ENCODE measurements around the gene NT5C1B. TPM values are rescaled to one million over a fixed set of nuclear protein-coding genes. Genes with fewer than 3 reads are reported as not detected.

Gene NT5C1B
- total RNA-seq, 4 donors from 2014 or later, result not detected

DNA sequence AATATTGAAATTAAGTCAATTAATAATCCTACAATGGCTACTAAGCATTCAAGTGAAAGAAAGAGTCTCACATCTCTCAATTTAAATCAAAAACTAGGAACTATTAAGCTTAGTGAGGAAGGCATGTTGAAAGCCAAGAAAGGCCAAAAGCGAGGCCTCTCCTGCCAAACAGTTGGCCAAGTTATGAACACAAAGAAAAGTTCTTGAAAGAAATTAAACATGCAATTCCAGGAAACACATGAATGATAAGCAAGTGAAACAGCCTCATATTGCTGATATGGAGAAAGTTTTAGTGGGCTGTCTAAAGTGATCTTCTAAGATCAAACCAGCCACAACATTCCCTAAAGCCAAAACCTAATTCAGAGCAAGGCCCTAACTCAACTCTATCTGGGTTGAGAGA, 40.7 kb downstream of the NT5C1B start:
- no peak for TF ChIP-seq POLR2A (IDR thresholded peaks at IDR 0.05)
- TF ChIP-seq, protein P1, sequence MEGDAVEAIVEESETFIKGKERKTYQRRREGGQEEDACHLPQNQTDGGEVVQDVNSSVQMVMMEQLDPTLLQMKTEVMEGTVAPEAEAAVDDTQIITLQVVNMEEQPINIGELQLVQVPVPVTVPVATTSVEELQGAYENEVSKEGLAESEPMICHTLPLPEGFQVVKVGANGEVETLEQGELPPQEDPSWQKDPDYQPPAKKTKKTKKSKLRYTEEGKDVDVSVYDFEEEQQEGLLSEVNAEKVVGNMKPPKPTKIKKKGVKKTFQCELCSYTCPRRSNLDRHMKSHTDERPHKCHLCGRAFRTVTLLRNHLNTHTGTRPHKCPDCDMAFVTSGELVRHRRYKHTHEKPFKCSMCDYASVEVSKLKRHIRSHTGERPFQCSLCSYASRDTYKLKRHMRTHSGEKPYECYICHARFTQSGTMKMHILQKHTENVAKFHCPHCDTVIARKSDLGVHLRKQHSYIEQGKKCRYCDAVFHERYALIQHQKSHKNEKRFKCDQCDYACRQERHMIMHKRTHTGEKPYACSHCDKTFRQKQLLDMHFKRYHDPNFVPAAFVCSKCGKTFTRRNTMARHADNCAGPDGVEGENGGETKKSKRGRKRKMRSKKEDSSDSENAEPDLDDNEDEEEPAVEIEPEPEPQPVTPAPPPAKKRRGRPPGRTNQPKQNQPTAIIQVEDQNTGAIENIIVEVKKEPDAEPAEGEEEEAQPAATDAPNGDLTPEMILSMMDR (IDR thresholded peaks at IDR 0.05), result no peak
- no peaks in the 10 kb centered on the region for H3K9me3 ChIP-seq
- H3K4me3 ChIP-seq, result no peak overlapping the region
- H3K36me3 ChIP-seq, result no peaks in the 10 kb centered on the region
- peaks cover 0 to 33% (median 11%) of the 10 kb centered on the region in 3 donors for H3K4me1 ChIP-seq
- DNase-seq, result no peak
- 65 to 75% methylated on average over 1 of the region's 1 CpG for WGBS, 2 donors
- H3K27ac ChIP-seq, result no peak overlapping the region
- intact Hi-C loops (cut with DNase I), result no loop called here
- no peaks in the 10 kb centered on the region for H3K27me3 ChIP-seq

GRCh38 chr2:18546567-18546966, 42.8 kb downstream of the NT5C1B start:
- Histone ChIP-seq H3K9me3 (no peaks in the 10 kb centered on the region), H3K27ac (no peak overlapping the region), H3K4me3 (no peak overlapping the region), H3K27me3 (no peaks in the 10 kb centered on the region), H3K4me1 (peaks cover 0 to 17% (median 2%) of the 10 kb centered on the region in 3 donors), H3K36me3 (no peaks in the 10 kb centered on the region)
- intact Hi-C loops (cut with DNase I), result no loop called here
- no peak for TF ChIP-seq POLR2A (IDR thresholded peaks at IDR 0.05)
- TF ChIP-seq, protein P1 (IDR thresholded peaks at IDR 0.05), result no peak
- DNase-seq, result no peak
- 45 to 62% methylated on average over 2 of the region's 2 CpGs for WGBS, 2 donors

DNA sequence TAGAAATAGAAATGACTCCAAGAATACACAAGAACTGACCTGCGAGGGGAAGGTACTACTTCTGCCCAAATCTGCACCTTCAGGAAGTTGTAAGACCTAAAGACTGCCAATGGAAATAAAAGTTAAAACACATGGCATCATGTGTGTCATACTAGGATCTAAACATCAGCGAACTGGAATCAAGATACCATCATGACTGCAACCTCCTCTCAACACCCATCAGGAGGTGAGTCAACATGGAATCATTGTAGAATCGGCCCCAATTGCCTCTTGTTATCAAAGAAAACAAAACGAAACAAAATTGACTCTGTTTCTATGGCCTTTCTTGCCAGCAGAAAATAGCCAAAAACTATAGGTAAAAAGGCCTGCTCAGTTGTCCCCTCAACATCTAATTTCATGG, 44.0 kb downstream of the NT5C1B start:
- DNase-seq, result no peak
- peaks cover 0 to 9% (median 0%) of the 10 kb centered on the region in 3 donors for H3K4me1 ChIP-seq

DNA sequence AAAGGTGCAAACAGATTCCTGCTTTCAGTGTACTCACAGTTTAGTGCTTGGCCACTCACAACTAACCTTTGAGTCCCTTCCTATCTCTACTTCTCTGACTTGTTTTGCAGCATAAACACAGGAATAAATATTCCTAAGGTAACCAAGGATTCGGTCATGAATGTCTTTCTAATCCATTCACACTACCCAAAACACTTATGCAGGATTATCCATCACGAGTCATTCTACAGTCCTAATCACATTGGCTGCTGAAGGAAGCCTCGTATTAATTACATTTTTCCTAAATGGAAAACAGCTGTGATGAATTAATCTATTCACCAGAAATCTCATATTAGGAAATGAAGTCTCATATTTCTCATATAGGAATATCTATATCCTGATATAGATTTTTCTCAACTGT, 45.2 kb downstream of the NT5C1B start:
- H3K9me3 ChIP-seq, result no peaks in the 10 kb centered on the region
- H3K4me1 ChIP-seq, result peaks cover 0 to 9% (median 0%) of the 10 kb centered on the region in 3 donors
- no peaks in the 10 kb centered on the region for H3K27me3 ChIP-seq
- TF ChIP-seq, protein P1 (IDR thresholded peaks at IDR 0.05), result no peak
- TF ChIP-seq POLR2A (IDR thresholded peaks at IDR 0.05), result no peak
- intact Hi-C loops (cut with DNase I), result no loop called here
- 52 to 55% methylated on average over 3 of the region's 3 CpGs for WGBS, 2 donors
- no peak for DNase-seq
- H3K27ac ChIP-seq, result no peak overlapping the region
- H3K4me3 ChIP-seq, result no peak overlapping the region
- H3K36me3 ChIP-seq, result no peaks in the 10 kb centered on the region

More for the DNA sequence above, 44.0 kb downstream of the NT5C1B start:
- no peak overlapping the region for H3K27ac ChIP-seq
- H3K9me3 ChIP-seq, result no peaks in the 10 kb centered on the region
- TF ChIP-seq POLR2A (IDR thresholded peaks at IDR 0.05), result no peak
- TF ChIP-seq, protein P1 (IDR thresholded peaks at IDR 0.05), result no peak
- H3K36me3 ChIP-seq, result no peaks in the 10 kb centered on the region
- 60 to 71% methylated on average over 4 of the region's 4 CpGs for WGBS, 2 donors
- intact Hi-C loops (cut with DNase I), result no loop called here
- H3K27me3 ChIP-seq, result no peaks in the 10 kb centered on the region
- no peak overlapping the region for H3K4me3 ChIP-seq

GRCh38 chr2:18540872-18541271, 48.5 kb downstream of the NT5C1B start:
- no peaks in the 10 kb centered on the region for H3K27me3 ChIP-seq
- no peak overlapping the region for H3K27ac ChIP-seq
- intact Hi-C loops (cut with DNase I), result no loop called here
- H3K36me3 ChIP-seq, result no peaks in the 10 kb centered on the region
- peaks cover 0 to 8% (median 0%) of the 10 kb centered on the region in 3 donors for H3K4me1 ChIP-seq
- WGBS, 2 donors, result 80 to 89% methylated on average over 2 of the region's 2 CpGs
- DNase-seq, result no peak
- H3K9me3 ChIP-seq, result no peaks in the 10 kb centered on the region
- H3K4me3 ChIP-seq, result no peak overlapping the region
- TF ChIP-seq POLR2A (IDR thresholded peaks at IDR 0.05), result no peak
- TF ChIP-seq, protein P1 (IDR thresholded peaks at IDR 0.05), result no peak
